Measurements from ENCODE around the gene CDKL1. TPM values are rescaled to one million over a fixed set of nuclear protein-coding genes. Genes with fewer than 3 reads are reported as not detected.

The CDKL1 gene
- total and polyA plus RNA-seq, 2 of the 13 experiments (the other 11 are each of a cell fraction or from before 2014, with no cell fraction given) = 4.4 to 5.1 TPM

- POLR2A ChIA-PET = no interaction called here
- Histone ChIP-seq H3K27ac (ENCODE audit: extremely low read length, insufficient read depth, low read length) (no peak overlapping the region), H3K9ac (ENCODE audit: insufficient read depth, low read depth, low read length) (no peak overlapping the region), H3K79me2 (ENCODE audit: insufficient read depth, low read length) (no peaks in the 10 kb centered on the region), H3K9me3 (ENCODE audit: low read length) (no peaks in the 10 kb centered on the region), H3K4me2 (ENCODE audit: low read depth, low read length) (no peak overlapping the region), H3K4me3 (replicated peaks in 1 of 3; ENCODE audit: insufficient read depth in 1 of 3, low read depth in 2 of 3, low read length in 3 of 3) (no peak overlapping the region), H2AFZ (ENCODE audit: low read length) (no peak overlapping the region), H3K36me3 (replicated peaks in 1 of 2; ENCODE audit: control insufficient read depth in 1 of 2, insufficient read depth in 2 of 2, low read length in 2 of 2) (no peaks in the 10 kb centered on the region), H3K4me1 (ENCODE audit: insufficient read depth, low read length) (peaks cover 16% of the 10 kb centered on the region), H4K20me1 (ENCODE audit: insufficient read depth, low read length) (no peaks in the 10 kb centered on the region), H3K27me3 (ENCODE audit: control insufficient read depth in 1 of 2, insufficient read depth in 2 of 2, low read length in 2 of 2) (no peaks in the 10 kb centered on the region)
- DNase-seq (ENCODE audit: low spot score) = no peak
- no TSS peak for BruUV-seq (replicated peaks)
- 91% methylated on average over 5 of the region's 5 CpGs for WGBS (ENCODE audit: low lambda C conversion rate)
- intact Hi-C loops (cut with micrococcal nuclease; ENCODE audit: unreplicated experiment) = no loop called here
- CTCF ChIA-PET (ENCODE audit: low intra/inter-chr PET ratio, low total read pairs) = no interaction called here
- in situ Hi-C loops (cut with HindIII; ENCODE audit: extremely low pct_ligation_motif_present, low pct_unique_long_range_greater_than_20kb) = no loop called here
- no peak for FAIRE-seq
- TF ChIP-seq, protein P1, sequence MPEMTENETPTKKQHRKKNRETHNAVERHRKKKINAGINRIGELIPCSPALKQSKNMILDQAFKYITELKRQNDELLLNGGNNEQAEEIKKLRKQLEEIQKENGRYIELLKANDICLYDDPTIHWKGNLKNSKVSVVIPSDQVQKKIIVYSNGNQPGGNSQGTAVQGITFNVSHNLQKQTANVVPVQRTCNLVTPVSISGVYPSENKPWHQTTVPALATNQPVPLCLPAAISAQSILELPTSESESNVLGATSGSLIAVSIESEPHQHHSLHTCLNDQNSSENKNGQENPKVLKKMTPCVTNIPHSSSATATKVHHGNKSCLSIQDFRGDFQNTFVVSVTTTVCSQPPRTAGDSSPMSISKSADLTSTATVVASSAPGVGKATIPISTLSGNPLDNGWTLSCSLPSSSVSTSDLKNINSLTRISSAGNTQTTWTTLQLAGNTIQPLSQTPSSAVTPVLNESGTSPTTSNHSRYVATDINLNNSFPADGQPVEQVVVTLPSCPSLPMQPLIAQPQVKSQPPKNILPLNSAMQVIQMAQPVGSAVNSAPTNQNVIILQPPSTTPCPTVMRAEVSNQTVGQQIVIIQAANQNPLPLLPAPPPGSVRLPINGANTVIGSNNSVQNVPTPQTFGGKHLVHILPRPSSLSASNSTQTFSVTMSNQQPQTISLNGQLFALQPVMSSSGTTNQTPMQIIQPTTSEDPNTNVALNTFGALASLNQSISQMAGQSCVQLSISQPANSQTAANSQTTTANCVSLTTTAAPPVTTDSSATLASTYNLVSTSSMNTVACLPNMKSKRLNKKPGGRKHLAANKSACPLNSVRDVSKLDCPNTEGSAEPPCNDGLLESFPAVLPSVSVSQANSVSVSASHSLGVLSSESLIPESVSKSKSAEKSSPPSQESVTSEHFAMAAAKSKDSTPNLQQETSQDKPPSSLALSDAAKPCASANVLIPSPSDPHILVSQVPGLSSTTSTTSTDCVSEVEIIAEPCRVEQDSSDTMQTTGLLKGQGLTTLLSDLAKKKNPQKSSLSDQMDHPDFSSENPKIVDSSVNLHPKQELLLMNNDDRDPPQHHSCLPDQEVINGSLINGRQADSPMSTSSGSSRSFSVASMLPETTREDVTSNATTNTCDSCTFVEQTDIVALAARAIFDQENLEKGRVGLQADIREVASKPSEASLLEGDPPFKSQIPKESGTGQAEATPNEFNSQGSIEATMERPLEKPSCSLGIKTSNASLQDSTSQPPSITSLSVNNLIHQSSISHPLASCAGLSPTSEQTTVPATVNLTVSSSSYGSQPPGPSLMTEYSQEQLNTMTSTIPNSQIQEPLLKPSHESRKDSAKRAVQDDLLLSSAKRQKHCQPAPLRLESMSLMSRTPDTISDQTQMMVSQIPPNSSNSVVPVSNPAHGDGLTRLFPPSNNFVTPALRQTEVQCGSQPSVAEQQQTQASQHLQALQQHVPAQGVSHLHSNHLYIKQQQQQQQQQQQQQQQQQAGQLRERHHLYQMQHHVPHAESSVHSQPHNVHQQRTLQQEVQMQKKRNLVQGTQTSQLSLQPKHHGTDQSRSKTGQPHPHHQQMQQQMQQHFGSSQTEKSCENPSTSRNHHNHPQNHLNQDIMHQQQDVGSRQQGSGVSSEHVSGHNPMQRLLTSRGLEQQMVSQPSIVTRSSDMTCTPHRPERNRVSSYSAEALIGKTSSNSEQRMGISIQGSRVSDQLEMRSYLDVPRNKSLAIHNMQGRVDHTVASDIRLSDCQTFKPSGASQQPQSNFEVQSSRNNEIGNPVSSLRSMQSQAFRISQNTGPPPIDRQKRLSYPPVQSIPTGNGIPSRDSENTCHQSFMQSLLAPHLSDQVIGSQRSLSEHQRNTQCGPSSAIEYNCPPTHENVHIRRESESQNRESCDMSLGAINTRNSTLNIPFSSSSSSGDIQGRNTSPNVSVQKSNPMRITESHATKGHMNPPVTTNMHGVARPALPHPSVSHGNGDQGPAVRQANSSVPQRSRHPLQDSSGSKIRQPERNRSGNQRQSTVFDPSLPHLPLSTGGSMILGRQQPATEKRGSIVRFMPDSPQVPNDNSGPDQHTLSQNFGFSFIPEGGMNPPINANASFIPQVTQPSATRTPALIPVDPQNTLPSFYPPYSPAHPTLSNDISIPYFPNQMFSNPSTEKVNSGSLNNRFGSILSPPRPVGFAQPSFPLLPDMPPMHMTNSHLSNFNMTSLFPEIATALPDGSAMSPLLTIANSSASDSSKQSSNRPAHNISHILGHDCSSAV (CRISPR knock-in tag; IDR thresholded peaks at IDR 0.05; ENCODE audit: borderline replicate concordance) = no peak
- TF ChIP-seq KLF11 (CRISPR knock-in tag; IDR thresholded peaks at IDR 0.05) (no peak), WIZ (CRISPR knock-in tag; IDR thresholded peaks at IDR 0.05) (no peak), ZNF33B (CRISPR knock-in tag; IDR thresholded peaks at IDR 0.05) (no peak), MEF2D (CRISPR knock-in tag; IDR thresholded peaks at IDR 0.05) (no peak), ATAD3A (CRISPR knock-in tag; IDR thresholded peaks at IDR 0.05) (no peak), NKX3-1 (CRISPR knock-in tag; IDR thresholded peaks at IDR 0.05) (no peak), MED13 (CRISPR knock-in tag; IDR thresholded peaks at IDR 0.05) (no peak), ZNF253 (CRISPR knock-in tag; IDR thresholded peaks at IDR 0.05; ENCODE audit: borderline replicate concordance) (no peak), ATRX (CRISPR knock-in tag; IDR thresholded peaks at IDR 0.05; ENCODE audit: borderline replicate concordance) (no peak), PLRG1 (conservative IDR thresholded peaks at IDR 0.05) (no peak), TAF15 (IDR thresholded peaks at IDR 0.05; ENCODE audit: low read depth, low read length, poor library complexity, severe bottlenecking) (no peak), ATF4 (CRISPR knock-in tag; IDR thresholded peaks at IDR 0.05) (no peak), ELK4 (CRISPR knock-in tag; IDR thresholded peaks at IDR 0.05; ENCODE audit: borderline replicate concordance) (no peak), SKI (IDR thresholded peaks at IDR 0.05; ENCODE audit: partially characterized antibody) (no peak)
- ATAC-seq = no peak
These were observed 37.0 kb downstream of the CDKL1 start for GRCh38 chr14:50359631-50360030.
